Measurements from ENCODE around the gene TRIM31.

The TRIM31 gene

DNA sequence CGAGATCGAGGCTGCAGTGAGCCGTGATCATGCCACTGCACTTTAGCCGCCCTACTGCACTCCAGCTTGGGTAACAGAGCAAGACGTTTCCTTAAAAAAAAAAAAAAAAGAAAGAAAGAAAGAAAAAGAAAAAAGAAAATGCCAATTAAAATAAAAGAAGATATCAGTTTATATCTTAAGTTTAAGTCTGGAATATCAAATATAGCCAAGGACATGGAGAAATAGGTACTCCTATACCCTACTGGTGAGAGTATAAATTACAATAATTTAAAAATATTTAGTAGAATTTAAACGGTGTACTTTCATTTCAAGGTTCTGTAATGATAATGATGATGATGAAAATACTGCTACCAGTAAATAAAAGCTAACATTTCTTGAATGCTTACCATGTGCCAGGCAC lies 3.8 kb upstream of the TRIM31 start:
- DNase-seq (ENCODE audit: low read depth in 2 of 2, low spot score in 1 of 2) = no peak

DNA sequence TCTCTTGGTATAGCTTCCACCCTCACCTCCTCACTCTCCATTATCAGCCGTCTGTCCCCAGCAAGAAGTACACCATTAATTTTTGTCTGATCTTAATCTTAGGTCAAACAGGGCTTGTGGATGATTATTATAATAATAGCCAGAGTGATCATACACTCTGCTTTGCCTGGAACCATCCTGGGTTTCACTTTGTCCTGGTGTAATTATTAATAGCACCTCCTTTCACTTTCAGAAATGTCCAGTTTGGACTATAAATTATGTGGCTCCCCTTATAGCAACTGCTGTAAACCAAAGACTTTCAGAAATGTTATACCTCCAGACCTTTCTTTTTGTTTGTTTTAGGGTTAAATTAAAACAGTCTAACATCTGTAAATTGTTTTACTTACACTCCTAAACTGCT lies 951 bp upstream of the TRIM31 start:
- DNase-seq (ENCODE audit: low read depth in 2 of 2, low spot score in 1 of 2) = no peak

DNA sequence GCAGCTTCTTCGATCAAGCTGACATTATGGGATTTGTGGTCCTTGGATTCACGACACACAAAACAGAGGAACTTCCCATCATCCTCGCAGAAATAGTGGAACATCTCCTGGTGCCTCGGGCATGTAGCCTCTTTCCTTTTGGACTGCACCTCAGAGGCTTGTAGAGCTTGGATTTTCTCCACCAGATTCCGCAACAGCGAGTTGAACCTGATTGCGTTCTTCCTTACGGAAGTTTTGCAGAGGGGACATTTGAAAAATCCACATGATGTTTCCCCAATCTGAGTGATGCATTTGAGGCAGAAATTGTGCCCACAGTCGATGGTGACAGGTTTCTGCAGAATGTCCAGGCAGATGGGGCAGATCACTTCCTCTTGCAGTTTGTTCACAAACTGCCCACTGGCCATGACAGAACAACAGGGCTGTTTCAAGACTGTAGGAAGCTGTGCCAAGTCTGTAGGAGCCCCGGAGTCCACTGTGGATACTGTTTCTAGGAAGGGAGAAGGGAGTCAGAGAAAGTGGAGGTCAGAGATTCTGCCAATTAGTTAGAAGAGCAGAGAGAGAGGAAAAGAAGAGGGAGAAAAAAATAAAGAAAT lies 392 bp downstream of the TRIM31 start:
- no peak for DNase-seq (ENCODE audit: low read depth in 2 of 2, low spot score in 1 of 2)

DNA sequence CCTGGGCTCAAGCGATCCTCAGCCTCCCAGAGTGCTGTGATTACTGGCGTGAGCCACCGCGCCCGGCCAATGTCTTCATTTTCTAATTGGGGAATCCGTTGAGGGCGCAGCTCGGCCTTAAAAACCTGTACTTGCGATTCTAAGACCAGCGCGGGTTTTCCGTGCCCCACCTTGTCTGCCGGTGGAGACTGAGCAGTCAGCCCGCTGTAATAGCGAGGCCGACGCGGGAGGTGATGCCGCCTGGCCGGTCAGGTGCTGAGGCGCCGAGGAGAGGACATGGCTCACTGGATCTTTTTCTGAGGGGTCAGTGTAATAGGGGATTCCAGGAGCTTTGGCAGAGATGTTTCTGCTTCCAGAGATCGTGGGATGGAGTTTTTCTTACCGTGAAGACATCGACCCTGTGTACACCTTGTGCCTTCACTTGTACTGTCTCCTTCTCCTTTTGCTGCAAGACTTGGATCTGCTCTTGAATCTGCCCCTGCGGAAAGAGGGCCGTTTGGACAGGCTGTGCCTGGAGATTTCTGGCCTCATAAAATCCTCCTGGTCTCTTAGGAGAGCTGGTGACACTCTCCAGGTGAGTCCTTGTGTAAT lies 1.5 kb downstream of the TRIM31 start:
- DNase-seq (ENCODE audit: low read depth in 2 of 2, low spot score in 1 of 2) = no peak

DNA sequence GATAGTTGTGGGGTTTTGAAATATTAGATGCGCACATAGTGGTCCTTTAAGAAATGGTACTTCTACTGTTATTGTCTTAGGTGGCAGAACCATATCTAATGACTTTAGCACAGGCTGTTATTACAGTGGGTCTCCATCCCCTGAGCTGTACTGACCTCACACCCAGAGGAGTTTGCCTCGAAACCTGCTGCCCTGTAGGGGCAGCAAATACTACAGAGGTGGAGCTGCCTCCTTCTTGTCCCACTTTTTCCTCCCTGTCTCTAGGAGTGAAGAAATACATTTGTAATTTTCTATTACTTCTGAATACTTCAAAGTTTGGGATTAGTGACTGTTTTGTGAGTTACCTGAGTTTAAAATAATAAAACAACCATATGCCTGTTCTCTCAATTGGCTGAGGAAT lies 8.2 kb downstream of the TRIM31 start:
- DNase-seq (ENCODE audit: low read depth in 2 of 2, low spot score in 1 of 2) = no peak

DNA sequence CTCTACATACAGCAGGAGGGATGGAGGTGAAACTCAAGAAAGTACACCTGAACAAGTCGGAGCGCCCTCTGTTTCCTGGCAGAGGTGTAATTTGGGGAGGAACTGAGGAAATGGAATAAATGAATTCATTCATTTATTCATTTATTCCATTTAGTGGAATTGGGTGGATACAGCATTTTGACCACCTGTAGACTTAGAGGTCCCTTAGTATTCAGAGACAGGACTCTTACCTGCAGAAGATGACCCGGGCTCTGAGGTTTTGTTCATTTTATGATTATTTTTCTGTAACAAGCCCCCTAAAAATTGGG lies 9.1 kb downstream of the TRIM31 start:
- DNase-seq (ENCODE audit: low read depth in 2 of 2, low spot score in 1 of 2) = no peak

DNA sequence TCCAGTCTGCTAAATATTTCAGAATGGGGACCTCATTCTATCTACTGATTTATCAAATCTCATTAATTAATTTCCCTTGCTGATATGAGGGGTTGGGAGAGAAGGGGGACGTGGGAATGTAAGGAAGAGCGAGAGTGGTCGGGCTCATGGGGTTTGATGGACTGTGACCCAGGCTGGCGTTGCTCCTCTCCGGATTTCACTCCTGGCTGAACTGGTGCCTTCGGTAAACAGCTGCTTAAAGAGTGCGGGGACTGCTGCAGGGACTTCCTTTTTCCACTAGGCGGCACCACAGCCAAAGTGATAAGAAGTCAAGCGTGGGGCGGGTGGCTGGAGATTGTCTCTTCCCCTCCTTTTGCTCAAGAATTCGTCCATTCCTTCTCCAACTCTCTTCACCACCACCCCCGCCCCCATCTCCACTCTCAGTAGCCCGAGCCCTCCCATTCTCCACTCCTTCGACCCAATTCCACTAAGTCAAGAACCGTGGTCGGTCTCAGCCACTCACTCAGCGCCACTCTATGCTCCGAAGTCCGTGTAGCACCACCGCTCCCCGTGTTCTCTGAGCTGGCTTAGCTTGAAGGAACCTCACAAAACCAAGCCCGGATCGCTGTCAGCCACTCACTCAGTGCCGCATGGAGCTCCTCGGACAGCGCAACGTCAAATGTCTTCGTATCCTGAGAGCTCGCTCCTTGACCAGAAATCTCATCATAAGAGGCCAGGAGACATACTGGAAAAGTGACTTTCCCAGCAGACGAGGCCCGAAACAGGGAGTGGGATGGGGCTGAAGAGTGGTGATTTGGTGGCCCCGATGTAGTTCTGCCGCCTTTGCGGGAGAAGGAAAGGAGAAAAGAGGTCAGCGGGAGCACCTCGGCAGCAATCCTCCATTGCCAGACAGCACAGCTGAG lies 9.7 kb downstream of the TRIM31 start:
- DNase-seq (ENCODE audit: low read depth in 2 of 2, low spot score in 1 of 2) = peak; percentile 67 to 71

DNA sequence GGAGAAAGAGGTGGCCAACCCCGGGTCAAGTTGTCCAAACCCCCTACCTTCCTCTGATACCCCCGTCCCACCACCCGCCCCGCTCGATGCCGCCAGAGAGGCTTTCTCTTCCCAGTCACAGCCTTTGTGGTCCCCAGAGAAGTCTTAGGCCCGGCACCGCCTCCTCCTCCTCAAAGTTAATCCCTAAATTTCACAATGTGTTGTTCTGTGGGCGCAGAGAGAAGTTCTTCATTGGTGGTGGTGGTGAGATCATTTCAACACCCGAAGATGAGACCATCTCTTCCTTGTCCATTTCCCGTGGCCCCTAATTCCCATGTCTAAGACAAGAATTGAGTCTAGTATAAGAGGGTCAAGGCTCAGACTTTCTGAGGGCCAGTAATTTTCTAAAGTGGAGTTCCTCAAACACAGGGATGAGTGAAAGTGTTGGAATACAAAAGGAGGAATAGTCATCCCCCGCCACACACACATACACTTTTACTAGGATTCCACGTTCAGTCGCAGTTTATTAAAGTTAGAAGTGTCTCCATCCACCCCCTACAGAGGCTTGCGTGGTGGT lies 10.4 kb downstream of the TRIM31 start:
- DNase-seq (ENCODE audit: low read depth in 2 of 2, low spot score in 1 of 2) = no peak

DNA sequence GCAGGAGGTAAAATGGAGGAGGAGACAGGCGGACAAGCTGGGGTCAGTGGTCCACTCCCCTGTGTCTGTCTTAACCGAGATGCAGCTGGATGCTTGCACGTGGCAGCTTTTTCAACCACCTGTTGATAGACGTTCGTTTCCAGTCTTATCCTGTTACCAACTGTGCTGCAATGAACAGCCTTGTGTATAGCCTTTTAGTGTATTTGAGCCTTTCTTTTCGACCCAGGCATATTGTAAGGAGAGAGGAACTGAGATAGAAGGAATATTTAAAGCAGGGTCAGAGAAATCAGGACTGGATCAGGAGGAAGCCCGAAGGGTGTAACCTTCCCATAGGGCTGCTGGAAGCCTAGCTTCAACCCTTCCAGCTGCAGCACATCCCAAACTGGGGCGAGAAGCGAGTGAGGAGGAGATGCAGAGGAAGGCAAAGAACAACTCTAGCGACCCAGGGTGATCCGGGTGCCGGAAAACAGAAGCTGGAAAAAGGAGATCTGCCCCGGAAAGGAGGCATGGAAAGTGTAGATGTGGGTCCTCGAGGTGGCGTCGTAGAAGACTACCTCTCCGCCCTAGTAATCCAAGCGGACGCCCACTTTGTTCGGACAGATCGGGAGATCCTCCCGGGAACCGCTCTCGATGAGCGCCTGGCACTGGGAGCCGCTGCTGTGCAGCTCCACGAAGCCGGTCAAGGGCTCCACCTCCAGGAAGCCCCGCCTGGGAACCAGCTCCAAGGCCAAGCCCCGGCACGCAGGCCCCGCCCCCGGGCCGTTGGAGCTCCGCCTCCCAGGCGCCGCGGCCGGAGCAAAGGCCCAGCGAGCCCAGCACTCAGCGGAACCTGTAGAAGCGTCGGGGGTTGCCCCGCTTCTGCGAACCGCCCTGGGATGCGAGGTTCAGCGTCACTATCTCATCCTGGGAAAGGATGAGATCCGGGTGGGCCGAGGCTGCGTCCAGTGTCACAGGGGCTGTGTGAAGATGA lies 11.2 kb downstream of the TRIM31 start:
- peak in 1 of 2 donors; percentile 36 for DNase-seq (ENCODE audit: low read depth in 2 of 2, low spot score in 1 of 2)

DNA sequence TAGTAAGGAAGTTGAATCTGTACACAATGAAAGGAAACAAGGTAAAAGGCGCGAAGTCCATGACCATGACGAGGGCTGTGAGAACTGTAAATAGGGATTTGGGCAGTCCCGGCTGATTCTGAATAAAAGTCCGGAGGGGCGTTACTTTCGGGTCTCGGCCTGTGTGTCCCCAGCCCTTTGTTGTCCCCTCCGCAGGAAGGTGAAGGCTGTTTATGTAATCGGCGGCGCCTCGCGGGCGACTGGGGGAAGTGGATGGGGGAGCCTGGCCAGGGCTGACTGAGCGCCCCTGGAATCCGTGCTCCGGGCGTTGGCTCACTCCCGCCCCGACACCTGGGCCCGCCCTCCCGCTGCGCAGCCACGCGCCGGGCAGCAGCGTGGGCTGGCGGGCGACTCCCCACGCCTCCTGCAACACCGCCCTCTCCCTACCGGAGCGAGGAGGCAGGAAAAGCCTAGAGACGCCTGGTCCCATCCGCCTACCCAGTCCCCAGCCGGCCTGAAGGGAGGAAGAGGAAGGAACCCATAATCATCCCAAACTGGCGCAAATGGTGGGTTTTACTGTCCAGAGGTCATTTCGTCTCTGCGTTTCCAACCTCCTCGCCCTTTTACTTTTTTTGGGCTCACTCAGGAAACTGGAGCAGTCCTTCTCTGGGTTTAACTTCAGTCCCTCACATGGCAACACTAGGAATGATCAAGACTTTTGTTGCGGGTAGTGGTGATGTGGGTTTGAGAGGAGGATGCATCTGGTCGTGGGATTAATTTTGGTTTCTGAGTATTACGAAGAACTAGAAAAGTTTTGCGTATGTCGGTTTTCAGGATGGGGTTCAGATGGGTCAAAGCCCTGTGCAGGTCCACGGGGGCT lies 12.1 kb downstream of the TRIM31 start:
- DNase-seq (ENCODE audit: low read depth in 2 of 2, low spot score in 1 of 2) = no peak

DNA sequence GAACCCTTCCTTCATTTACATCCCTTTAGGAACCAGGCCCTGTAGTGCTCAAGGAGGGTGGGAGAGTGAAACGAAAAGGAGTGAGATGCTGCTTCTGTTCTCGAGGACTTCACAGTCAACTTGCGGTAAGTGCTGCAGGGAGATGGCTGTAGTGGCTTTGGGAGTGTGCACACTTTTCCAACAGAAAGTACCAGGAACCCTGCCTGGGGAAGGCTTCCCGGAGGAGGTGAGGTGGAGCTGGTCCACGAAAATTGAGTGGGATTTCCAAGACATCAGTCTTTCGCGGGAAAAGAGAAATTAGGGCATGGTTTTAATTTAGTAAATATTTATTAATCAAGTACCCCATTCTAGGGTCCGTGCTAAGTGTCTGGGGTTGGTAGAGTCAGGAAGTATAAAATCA lies 12.7 kb downstream of the TRIM31 start:
- no peak for DNase-seq (ENCODE audit: low read depth in 2 of 2, low spot score in 1 of 2)

DNA sequence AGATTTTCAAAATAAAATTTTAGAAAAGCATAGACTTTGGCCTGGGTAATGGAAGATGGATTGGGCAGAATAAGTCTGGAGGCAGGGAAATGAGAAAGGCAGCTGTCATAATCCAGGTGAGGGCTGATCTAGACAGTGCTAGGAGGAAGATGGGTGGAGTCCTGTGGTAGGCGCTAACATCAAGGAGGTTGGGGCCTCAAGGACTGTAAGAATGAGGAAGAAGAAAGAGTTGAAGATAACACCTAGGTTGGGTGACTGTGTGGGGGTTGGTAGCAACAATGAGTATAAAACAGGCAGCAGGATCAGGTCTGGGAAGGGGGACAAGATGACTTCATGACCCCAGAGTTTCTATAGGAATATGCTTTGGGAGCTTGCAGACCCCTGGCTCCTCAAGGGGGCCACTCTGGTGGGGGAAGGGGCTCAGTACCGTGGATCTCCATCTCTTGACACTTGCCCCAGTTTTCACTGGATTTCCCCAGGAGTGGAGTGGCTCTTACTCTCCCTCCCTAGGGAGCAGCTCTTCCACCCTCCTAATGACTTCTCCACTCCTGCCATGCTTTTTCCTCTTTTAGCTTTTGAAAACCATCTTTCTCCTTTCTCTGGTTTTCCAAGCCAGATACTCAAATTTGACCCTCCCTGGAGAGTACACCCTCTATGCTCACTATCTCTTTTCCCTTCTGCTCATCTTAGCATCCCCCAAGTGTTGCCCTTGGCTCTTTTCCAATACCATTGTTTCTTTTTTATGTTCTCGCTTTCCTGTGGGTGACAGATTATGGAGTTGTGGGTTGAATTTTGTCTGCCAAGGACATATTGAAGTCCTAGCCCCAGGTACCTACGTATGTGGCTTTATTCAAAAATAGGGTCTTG lies 14.8 kb downstream of the TRIM31 start:
- no peak for DNase-seq (ENCODE audit: low read depth in 2 of 2, low spot score in 1 of 2)

DNA sequence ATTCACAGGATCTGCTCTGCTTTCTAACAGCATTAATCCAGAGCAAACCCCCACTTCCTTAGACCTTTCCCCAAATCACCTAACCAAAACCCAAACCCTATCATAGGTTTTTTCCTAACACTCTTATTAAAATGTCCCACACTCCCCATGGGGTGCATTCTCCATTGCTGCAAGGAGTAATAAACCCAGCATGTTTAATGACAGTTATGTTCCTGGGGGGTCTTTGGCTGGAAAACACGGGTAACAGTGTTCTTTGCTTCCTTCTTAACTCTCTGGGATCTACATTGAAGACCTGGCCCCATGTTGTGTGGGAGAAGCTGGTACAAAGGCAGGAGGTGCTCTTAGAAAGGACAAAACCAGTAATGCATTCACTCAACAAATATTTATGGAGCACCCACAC lies 16.1 kb downstream of the TRIM31 start:
- no peak for DNase-seq (ENCODE audit: low read depth in 2 of 2, low spot score in 1 of 2)

DNA sequence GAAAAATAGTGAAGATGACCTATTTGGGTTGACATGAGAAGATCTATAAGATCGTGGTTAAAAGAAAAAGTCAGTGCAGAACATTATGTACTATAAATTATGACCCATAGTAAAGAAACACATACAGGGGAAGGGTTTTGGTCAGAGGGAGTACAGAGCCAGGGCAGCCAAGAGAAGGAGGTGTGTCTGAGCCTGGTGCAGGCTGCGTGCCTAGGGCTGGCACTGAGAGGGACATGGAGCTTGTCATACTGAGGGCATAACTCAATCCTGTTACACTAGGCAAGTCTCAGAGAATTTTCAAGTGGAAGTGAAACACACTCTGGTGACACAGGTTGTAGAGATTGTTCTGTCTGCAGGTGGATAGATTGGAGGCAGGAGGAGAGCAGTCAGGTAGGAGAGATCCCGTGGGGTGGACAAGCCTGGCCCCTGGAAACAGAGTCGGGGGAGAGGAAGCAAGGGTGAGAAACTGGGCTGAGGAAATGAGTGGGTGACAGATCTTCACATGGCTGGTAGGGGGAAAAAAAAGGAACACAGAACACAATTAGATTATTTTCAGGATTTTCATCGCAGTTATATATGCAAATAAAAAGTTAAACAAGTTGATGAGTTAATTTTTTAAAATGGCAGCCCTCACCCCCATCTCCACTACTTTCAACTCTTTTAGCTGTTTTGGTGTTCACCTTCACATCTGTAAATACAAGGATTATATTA lies 18.8 kb downstream of the TRIM31 start:
- DNase-seq (ENCODE audit: low read depth in 2 of 2, low spot score in 1 of 2) = no peak

DNA sequence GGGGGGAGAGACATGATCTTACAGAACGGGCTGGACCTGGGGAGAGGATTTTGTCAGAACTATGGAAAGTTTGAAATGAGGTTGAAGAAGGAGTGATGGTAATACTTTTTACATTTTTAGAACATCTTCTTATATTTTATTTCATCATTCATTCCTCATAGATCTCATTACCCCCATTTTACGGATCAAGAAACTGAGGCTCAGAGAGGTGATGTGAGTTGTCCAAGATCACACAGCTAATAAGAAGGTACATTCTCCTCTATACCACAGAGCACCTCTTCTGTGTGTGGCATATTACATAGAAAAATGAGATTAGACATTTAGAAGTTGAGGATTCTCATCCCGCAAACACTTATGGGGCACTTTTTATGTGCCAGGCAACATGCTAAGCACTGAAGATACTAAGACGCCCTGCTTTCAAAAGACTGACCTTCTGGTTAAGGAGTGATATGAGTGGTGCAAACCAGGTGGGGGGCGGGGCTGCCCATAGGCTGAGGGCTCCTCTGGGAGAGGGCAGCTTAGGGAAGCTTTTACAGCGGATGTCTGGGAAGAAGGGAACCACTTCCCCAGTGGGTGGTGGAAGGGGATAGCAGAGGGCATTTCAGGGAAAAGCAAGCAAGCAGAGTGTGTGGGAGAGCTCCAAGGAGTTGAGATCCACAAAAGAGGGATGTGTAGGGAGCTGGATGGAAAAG lies 19.9 kb downstream of the TRIM31 start:
- DNase-seq (ENCODE audit: low read depth in 2 of 2, low spot score in 1 of 2) = no peak

DNA sequence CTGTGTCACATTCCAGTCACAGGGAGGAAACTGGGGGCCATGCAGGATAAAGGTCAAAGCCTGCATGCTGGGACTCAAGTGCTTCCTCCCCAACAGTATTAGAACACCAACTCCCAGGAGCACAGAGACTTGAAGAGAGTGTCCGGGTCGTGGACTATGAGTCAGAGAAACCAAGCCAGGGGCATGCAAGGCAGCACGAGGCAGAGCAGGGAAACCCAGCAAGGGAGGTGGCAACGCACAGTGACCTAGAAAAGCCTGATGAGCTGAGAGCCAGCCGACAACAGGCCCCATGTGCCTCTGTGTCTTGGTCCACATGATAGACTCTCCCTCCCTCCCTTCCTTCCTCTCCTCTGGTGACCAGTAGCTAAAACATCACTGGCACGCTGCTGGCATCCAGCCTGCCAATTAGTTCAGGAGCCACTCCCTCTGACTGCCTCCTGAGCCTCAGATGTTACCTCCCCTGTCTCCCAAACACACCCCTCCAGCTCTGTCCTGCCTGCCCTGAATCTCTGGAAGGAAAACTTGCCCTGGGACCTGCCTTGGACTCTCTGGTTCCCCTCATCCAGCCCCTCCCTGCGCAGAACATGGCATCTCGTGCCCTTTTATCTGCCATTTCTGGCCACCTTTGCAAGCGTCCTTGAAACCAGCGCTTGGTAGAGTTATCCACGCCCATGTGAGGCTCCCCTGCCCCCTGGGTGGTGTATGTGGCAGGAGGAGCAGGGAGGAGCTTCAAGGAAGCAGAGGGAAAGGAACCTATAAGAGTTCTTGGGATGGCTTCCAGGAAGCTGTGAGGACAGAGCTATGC lies 21.1 kb downstream of the TRIM31 start:
- DNase-seq (ENCODE audit: low read depth in 2 of 2, low spot score in 1 of 2) = no peak

DNA sequence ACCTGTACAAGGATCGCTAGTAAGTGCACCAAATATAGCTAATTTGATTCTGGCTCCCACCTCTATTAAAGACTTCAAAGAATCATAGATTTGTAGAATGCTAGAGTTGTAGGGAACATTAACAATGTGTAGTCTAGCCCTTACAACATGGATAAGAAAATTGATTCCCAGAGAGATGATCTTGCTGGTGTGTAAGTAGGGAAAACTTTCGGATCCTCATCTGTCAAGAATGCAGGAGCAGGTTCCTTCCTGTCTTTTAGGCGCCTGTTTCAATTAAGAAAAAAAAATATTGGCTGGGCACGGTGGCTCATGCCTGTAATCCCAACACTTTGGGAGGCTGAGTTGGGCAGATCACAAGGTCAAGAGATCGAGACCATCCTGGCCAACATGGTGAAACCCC lies 25.0 kb downstream of the TRIM31 start:
- DNase-seq (ENCODE audit: low read depth in 2 of 2, low spot score in 1 of 2) = no peak

All from stimulated activated CD8-positive, alpha-beta memory T cell treated with anti-CD3 and anti-CD28 coated beads, Interleukin-4, amount 100 ng/mL, for 1 hour (primary cell).